ENCODE results near the gene MB21D2.

MB21D2 gene

DNA sequence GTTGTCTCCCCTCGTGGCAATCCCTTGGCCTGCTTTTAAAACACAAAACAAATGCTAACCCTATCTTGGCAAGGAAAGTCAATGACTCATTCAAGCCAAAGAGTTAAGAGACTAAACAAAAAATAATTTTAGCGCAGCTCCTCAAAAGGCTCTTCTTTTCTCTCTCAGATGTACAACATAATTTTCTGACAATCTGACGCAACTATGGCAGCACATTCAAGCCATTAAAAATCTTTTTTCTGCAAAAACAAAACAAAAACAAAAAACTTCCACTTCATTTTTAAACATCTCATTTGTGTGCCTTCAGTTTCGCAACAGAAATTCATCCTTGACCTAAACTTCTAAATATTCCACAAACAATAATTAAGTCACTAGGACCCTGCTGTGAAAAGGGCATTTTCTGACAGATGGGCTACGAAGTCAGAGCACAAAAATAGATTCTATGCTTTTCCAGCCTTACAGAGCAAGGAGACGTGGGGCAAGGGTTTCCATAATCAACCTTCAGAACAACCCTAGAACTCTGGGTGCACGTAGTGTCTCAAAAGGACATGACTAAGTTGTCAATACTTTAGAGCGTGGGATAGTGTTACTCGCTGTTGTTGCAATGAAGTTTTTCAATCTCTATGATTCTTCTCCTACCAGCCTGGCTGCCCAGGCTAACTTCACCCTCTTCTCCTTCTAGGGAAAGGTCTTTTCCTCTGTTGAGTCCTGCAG, 84.3 kb downstream of the MB21D2 start:
- no peak for DNase-seq (ENCODE audit: low read depth)

DNA sequence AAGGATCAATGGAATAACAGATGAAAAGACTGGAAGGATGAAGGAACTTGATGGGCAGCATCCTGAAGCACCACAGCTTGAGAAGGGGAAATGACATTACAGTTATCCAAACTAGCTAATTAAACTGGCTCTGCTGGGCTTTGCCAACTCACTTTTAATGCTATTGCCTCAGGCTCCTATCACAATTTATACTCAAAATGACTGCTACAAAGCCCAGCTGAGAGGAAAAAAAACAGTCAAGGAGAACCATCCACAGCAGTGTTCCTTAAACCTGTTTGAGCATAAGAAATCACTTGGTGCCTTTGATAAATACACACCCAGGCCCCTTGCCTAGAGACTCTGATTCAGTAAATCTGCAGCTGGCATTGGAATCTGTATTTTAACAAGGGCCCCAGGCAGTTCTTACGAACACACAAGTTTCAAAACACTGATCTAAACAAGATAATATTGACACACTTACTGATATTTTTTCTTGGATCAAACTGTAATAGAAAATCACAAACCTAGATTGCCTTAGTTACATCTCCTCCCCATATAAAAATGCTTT, 85.8 kb downstream of the MB21D2 start:
- no peak for DNase-seq (ENCODE audit: low read depth)

DNA sequence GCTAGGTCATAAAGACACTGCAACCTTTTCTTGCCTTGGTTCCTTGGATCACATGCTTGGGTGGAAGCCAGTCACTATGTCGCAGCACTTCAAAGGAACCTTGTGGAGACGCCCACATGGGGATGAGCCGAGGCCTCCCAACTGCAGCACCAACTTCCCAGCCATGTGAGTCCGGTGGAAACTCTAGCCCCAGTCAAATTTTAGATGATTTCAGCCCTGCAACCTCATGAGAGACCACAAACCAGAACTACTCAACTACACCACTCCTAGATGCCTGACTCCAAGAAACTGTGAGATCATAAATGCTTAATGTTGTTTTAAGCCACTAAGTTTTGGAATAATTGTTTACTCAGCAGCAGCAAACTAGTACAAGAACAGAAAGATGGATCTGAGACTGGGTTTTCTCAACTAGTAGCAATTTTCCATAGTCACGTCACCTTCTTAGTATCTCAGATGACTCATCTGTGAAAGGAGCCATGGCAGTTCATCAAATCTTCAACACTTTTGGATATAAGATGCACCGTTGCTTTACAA, 86.5 kb downstream of the MB21D2 start:
- DNase-seq (ENCODE audit: low read depth) = no peak

DNA sequence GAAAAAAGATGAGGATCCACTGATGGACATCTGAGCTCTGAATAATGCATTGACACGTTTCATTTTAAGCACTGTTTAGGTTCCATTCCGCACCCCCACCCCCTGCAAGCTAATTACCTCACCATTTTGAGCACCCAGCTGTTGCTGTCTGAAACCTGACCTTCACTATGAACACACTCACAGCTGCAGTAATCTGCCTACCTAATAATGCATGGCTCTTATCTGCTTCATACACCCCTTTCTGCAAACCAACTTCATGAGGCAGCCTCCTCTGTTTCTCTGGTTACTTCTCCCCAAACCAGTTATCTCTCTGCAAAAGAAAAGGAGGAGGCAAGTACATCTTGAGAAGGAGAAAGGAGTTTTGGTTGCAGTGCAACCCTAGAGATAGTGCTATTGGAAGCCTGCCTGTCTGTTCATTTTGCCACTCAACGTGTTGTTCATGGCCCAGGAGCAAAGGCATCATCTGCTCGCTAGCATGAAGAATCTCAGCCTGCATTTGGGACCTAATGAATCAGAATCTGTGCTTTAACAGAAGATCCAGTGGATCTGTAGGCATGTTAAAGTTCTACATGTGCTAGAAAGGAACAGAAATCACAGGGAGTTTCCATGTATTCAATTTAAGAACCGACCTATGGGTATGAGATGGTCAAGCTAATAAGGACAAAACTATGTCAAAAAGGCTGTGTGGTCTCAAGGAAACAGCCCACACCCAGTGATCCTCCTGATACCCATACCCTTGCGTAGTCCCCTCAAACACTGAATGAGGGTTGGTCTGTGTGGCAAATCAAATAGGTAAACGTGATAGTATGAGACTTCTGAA, 87.2 kb downstream of the MB21D2 start:
- no peak for DNase-seq (ENCODE audit: low read depth)

DNA sequence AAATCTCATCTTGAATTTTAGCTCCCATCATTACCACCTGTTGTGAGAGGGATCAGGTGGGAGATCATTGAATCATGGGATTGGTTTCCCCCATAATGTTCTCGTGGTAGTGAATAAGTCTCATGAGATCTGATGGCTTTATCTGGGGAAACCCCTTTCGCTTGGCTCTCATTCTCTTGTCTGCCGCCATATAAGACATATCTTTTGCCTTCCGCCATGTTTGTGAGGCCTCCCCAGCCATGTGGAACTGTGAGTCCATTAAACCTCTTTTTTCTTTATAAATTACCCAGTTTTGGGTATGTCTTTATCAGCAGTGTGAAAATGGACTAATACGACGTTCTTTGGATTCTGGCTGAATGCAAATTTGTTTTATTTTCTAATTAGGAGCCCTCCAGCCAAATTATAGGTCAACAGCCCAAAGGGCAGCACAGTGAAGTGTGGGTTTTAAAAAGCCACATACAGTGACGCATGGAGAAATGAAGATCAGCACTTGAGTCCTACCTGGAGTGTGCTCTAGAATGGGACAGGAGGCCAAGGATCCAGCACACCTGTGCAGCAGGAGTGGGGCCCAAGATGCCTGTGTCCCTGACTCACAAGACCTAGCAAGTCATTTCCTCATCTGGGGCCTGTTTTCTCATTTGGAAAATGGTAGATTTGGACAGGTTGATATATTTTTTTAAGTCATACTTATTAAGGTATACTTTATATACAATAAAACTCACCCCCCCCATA, 89.6 kb downstream of the MB21D2 start:
- DNase-seq (ENCODE audit: low read depth) = no peak

DNA sequence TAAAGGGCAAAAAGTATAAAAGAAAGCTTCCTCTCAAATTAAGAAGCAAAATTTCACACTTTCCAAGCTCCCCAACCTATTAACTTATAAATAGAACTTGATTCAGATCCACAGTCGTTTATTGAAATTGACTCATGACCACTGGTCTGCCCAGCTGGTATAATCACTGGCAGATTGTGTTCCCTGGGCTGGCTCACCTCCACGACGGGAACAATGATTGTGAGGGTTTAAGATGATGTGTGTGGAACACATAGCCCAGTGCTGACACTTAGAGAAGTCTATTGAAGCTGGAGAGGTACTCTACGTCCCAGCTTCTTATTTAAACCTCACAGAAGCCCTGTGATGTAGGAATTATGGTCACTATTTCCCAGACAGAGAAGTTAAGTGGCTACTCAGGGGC, 90.4 kb downstream of the MB21D2 start:
- DNase-seq (ENCODE audit: low read depth) = no peak

DNA sequence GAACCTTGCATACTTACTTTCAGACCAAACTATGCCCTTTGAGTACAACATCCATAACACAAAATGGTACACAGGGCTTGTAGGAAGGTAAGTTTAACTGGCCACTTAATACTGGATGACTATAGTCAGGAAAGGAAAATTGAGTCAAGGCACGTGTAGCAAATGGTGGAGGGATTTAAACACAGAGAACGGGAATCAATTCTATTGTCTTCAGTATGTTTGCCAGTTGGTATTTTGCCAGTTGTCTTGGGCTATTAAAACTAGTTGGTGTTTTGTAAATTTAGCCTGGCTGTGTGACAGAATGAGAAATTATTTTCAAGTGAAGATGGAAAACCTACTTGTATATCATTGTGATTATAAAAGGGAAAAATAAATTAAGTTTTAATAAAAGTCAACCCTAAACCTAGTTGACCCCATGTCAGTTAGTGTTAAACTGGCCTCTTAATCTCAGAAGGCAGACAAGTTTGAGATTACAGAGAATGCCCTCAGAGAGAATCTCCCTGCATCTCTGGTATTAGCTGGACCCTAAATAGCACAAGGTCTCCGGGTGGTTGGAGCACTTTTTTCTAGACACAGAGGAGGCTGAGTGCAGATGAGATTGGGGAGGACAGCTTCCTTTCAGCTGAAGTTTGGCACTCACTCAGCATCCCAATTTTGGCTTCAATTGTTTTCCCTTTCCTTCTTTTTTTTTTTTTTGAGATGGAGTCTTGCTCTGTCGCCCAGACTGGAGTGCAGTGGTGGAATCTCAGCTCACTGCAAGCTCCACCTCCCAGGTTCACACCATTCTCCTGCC, 91.2 kb downstream of the MB21D2 start:
- no peak for DNase-seq (ENCODE audit: low read depth)

DNA sequence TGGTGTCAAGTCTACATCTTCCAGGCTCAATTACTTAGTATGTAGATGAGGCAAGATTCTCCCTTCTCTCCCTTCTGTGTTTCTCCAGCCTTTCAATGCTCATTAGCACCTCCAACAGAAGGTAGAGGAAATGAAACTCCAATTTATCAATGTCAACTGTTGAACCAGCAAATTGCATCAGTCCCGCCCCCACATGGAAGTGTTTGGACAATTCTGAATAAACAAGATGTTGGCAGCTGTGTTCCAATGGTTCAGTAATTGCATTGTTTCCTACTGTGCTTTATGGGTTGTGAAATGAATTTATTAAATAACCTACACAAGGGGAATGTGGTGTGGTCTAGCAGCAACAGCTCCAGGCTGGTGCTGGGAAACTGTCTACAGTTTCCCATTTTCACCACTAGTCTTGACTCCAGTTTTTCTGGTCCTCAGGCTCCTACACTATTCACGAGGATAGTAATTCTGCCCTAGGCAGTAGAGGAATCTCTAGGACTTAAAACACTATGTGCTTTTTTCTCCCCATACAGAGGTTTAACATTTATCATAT, 91.9 kb downstream of the MB21D2 start:
- no peak for DNase-seq (ENCODE audit: low read depth)

DNA sequence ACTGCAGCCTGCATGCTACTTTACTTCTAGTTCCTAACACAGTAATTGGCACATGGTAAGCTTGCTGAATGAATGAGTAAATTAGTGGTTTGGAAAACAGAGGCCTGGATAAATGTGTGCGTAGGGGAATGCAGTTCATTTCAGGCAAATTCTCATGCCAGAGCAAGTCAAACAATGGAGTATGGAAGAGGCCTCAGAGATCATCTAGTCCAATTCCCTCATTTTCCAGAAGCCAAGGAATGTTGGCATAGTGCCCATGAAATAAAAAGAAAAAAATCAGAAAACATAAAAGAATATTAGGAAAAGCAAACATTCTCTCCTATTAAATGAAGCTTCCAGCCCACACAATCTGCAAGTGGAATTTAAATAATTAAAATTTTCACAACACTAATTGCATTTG, 92.4 kb downstream of the MB21D2 start:
- DNase-seq (ENCODE audit: low read depth) = no peak

DNA sequence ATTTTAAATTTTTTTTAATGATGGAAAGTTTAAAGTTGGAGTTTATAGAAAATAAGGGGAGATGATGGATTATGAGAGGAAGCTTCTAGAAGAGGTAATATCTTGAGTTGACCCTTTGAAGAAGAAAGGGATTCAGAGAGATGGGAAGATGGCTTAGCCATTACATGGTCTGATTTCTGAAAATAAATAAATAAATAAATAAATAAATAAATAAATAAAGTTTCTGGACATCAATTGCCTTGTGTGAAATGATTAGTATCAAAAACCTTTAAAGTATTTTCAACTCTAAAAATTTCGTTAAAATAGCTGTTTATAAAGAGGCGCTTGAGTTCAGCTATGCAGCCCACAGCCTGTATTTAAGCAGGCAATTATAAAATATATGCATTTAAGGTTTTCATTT, 93.3 kb downstream of the MB21D2 start:
- DNase-seq (ENCODE audit: low read depth) = no peak

DNA sequence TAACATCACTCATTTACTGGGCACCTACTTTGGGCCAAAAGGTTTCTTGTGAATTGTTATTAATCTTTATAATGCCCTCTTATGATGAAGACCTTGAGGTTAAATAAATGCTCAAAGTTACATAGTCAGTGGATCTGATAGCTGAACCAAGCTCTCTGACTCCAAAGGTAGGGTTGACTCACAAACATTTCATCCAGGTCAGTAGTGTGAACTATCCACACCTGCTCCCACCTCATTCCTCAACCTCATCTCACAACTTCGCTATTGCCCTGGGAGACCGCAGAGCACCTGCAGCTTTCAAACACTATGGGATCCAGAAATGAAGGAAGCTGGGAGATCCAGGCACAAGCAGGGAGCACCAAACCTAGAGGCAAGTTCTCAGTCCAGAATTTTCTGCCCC, 96.5 kb downstream of the MB21D2 start:
- no peak for DNase-seq (ENCODE audit: low read depth)

DNA sequence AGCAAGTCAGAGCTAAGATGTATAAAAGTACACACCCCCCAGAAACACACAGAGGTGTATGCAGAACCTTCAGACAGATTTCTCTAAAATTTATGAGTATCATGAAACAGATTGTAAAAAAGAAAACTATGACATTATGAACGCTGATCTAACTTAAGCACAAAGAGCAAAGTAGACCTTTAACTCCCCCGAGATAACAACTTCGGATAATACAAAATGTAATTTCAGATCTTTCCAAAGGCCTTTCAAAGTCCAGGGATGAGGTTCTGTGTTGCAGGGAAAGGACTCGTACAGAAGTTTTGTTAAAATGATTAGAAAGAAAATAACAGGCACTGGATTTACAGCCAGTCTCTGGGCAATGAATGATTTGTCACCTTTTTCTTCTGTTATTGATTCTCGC, 97.5 kb downstream of the MB21D2 start:
- no peak for DNase-seq (ENCODE audit: low read depth)

DNA sequence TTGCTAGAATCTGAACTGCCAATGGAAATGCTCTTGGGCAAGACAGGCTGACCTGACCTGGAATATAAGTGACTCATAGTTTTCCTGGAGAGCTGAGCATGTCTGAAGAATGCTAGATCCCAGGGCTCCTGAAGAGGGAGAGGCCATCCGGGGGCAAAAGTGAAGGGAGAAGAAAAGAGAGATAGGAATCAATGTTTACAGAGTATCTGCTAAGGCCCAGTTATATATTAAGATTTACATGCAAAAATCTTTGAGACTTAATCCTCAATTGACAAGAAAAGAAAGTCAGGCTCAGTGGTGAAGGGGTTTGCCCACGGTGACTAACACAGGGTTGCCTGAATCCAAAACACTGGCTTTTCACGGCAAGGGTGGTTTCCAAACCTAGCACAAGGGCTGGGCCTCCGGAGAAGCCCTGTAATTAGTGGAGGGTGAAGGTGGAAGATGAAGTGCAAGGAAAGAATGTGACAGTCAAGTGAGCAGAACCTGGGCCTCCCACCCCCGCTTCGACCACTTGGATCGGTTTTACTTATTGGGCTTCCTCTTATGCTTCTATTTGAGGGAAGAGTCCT, 98.6 kb downstream of the MB21D2 start:
- DNase-seq (ENCODE audit: low read depth) = peak; percentile 24

DNA sequence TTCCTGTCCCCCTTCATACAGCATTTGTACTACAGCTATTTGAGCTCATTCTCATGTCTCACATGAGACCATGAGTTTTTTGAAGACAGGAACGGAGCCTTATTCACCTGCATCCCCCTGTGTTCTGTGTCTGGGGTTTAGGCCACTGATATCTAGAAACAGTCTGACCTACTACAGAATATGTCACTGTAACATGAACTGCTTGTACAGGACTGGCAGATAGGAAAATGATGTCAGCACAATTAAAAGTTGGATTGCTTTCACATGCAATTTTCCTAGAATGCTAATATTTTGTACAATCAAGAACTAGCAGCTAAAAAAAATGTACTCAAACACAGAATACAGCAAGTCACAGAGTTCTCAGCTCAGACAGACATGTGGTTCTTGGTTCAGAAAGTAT, 99.5 kb downstream of the MB21D2 start:
- no peak for DNase-seq (ENCODE audit: low read depth)

DNA sequence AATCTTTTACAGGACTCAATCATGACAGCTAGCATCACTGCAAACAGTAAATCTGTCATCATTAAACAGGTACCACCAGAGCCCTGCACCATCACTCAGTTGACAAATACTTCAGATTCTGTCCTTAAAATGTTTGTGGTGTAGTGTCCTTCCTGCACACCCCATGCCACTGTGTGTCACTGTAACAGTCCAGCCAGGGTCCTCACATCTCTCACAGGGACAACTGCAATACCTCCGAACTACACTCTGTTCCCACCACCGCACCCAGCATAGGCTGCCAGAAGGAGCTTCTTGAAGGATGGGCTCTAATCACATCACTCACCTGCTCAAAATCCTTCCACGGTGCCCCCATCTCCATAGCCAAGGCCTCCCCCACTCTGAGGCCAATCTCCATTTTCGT, 100.2 kb downstream of the MB21D2 start:
- DNase-seq (ENCODE audit: low read depth) = no peak

DNA sequence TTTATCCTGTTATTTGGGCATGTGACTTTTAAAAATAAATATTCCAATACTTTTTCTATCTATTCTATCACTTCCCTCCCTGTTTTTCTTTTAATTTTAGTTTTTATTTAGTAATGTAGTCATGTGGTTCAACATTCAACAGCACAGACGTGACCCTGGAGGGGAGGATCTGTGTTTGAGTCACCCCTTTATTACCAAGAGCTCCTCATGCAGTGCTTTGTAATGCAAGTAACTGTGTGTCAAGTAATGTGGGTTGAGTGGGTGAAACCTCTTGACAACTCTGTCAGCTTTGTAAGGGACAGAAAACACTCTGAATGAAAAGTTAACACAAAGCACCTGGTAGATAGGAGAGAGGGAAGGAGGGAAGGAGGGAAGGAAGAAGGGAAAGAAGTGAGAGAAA, 100.6 kb downstream of the MB21D2 start:
- DNase-seq (ENCODE audit: low read depth) = no peak

DNA sequence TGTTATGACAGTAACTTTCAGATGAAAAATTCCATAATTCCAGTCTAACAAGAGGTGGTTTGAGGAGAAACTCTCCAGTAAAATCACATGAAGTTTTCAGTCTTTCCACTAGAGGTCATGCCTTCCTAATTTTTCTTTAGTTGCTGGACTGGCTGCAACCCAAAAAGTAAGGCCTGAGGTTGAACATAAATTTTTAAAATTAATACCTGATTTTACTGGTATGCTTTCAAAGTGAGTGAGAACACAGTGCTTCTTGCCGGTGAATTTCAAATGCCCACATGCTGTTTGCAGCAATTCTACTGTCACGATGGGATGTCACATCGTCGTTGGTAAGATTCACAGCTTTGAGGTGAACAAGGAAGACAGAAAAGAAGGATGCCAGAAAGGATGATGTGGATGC, 101.3 kb downstream of the MB21D2 start:
- no peak for DNase-seq (ENCODE audit: low read depth)

DNA sequence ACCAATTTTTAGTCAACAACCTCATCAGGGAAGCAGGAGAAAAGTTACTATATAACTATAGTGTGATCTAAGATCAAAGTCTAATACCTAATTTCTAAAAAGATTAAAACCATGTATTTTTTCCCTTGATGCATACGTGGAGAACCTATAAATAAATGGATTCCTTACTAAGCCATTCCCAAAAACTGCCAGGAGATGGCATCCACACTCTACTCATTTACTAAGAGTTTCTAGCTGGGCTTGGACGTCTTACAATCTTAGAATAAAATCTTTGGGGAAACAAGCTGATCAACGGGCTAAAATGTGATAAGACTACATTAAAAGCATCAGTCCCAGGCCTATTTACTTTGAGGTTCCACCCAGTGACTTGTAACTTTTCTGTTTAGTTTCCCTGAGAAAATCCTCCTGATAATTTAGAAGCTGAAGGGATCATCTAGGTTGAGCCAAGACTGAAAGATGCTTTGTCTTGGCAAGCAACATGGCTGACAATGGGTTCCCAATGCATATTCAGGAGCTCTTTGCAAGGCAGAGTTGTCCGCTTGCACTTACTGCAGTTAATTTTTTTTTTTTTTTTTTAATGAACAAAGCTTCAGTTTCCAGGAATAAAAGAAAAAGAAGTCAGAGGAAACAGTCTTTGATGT, 104.8 kb downstream of the MB21D2 start:
- DNase-seq (ENCODE audit: low read depth) = no peak

DNA sequence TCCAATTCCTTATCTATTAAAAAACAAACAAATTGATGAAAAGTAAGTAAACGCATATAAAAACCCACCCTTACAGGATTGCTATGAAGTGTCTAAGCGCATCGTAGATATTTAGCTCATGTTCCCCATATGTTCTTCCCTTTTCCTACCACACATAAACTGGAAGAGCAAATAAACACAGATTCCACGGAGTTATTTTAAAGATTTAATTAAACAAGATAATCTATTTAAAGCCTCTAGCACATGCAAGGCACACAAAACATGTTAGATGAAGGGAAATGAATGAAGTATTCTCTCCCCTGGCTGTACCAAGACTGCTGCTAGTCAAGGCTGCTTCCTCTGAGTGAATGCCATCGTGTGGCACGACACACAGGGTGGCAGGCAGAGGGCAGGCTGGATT, 111.9 kb downstream of the MB21D2 start:
- no peak for DNase-seq (ENCODE audit: low read depth)

DNA sequence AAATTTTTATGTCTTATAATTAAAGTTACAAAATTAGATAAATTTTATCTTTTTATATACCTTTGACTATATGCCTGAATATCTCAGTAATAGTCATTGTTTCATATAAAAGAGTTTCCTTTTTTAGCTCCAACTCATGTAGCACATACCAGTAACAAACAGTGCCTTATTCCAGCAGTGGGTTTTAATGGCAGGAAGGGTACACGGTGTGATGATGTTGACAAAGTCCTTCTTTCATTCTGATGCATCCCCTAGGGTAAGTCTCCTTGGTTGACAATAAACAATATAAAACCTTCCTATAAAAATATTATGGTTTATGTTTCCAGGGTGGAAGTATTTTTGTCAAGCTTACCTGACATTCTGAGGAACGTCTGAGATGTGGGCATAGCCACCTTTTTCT, 113.2 kb downstream of the MB21D2 start:
- DNase-seq (ENCODE audit: low read depth) = no peak

All from T-helper 22 cell (primary cell).